PC-9 (cell line): ENCODE measurements around the gene TRIP12. TPM values are rescaled to one million over a fixed set of nuclear protein-coding genes. Genes with fewer than 3 reads are reported as not detected.

Source experiments
- BruUV-seq: library from RNA; stranded (reverse); fragments of 400-500 nt; replicated peaks from 2 replicates; lab custom pipeline; 2021; lab: Mats Ljungman, UMichigan
- CTCF ChIA-PET: fragments of 300-600 bp; sonication (Branson Sonifier 250); formaldehyde crosslinking; loops from one replicate; lab custom pipeline; 2022; ENCODE audit warnings: antibody characterized with exemption; lab: Charles Lee
- POLR2A ChIA-PET: fragments of 300-600 bp; sonication (Branson Sonifier 250); formaldehyde crosslinking; loops from one replicate; lab custom pipeline; 2022; ENCODE audit warnings: antibody characterized with exemption; ENCODE audit not compliant: unreplicated experiment; lab: Charles Lee
- DNase-seq, 2 experiments: peaks; one replicate each; pipeline versions ENCODE4 v3.0.0 to v3.0.0-alpha.2; 2015 to 2022; ENCODE audit warnings: mixed read lengths in 1 of 2
- H2AFZ ChIP-seq: fragments of 200-600 bp; sonication (generic); 2 replicates; pipeline ENCODE4 v1.8.1; 2017; ENCODE audit warnings: antibody characterized with exemption
- H3F3A ChIP-seq: fragments of 200-600 bp; sonication (generic); 2 replicates; pipeline ENCODE4 v1.8.1; 2017; ENCODE audit warnings: antibody characterized with exemption, mild to moderate bottlenecking, low read depth; ENCODE audit not compliant: insufficient read depth
- H3K27ac ChIP-seq: fragments of 200-600 bp; sonication (generic); 2 replicates; pipeline ENCODE4 v1.6.1; 2016; ENCODE audit warnings: mixed run types
- H3K27me3 ChIP-seq: fragments of 200-600 bp; sonication (generic); 2 replicates; pipeline ENCODE4 v1.6.1; 2016; ENCODE audit warnings: low read depth, mixed run types; ENCODE audit not compliant: insufficient read depth
- H3K36me3 ChIP-seq: fragments of 200-600 bp; sonication (generic); 2 replicates; pipeline ENCODE4 v1.6.1; 2016; ENCODE audit warnings: low read depth, mixed run types
- H3K4me1 ChIP-seq: fragments of 200-600 bp; sonication (generic); replicated peaks from 2 replicates; pipeline ENCODE4 v1.6.1; 2016; ENCODE audit warnings: mixed run types; ENCODE audit not compliant: insufficient read depth
- H3K4me2 ChIP-seq: fragments of 200-600 bp; sonication (generic); 2 replicates; pipeline ENCODE4 v1.6.1; 2017; ENCODE audit warnings: mixed run types
- H3K4me3 ChIP-seq: fragments of 200-600 bp; sonication (generic); 2 replicates; pipeline ENCODE4 v1.6.1; 2016; ENCODE audit warnings: mixed run types
- H3K79me2 ChIP-seq: fragments of 200-600 bp; sonication (generic); 2 replicates; pipeline ENCODE4 v1.6.1; 2017; ENCODE audit warnings: low read depth, mixed run types
- H3K9me2 ChIP-seq: fragments of 200-600 bp; sonication (generic); 2 replicates; pipeline ENCODE4 v1.8.1; 2017; ENCODE audit warnings: mild to moderate bottlenecking; ENCODE audit not compliant: insufficient read depth
- H3K9me3 ChIP-seq: fragments of 200-600 bp; sonication (generic); 2 replicates; pipeline ENCODE4 v1.8.1; 2016; ENCODE audit warnings: low read depth; ENCODE audit not compliant: insufficient read depth
- H4K20me1 ChIP-seq: fragments of 200-600 bp; sonication (generic); 2 replicates; pipeline ENCODE4 v1.8.1; 2017; ENCODE audit not compliant: insufficient read depth
- CTCF ChIP-seq: fragments of 200-600 bp; sonication (generic); conservative IDR thresholded peaks from 2 replicates; pipeline ENCODE4 v1.6.1; 2017; ENCODE audit warnings: mixed run types, antibody characterized with exemption, mild to moderate bottlenecking, moderate library complexity
- EZH2 ChIP-seq: fragments of 200-600 bp; sonication (generic); IDR thresholded peaks from 2 replicates; pipeline ENCODE4 v1.8.0; 2017; ENCODE audit warnings: antibody characterized with exemption, low read depth
- intact Hi-C: fragments of 100-400 bp; cut with micrococcal nuclease; formaldehyde crosslinking; loops from one replicate; pipeline ENCODE4 v1.10.0; 2022; ENCODE audit not compliant: unreplicated experiment
- total RNA-seq: library from RNA; stranded (reverse); gene quantifications from 2 replicates; pipeline ENCODE4 v1.2.3, GENCODE V29; 2021

TRIP12 gene
- total RNA-seq, 1 experiment from 2014 or later = 226 TPM

GRCh38 chr2:229873123-229873581 lies 48.7 kb downstream of the TRIP12 start:
- Histone ChIP-seq H2AFZ (no peak overlapping the region), H3K4me3 (no peak overlapping the region), H3K79me2 (peaks cover 72% of the 10 kb centered on the region), H3F3A (no peaks in the 10 kb centered on the region), H3K9me3 (no peaks in the 10 kb centered on the region), H3K27me3 (no peaks in the 10 kb centered on the region), H3K4me2 (no peak overlapping the region), H3K27ac (no peak overlapping the region), H3K9me2 (no peaks in the 10 kb centered on the region), H4K20me1 (peaks cover 39% of the 10 kb centered on the region), H3K4me1 (no peaks in the 10 kb centered on the region), H3K36me3 (peaks cover 25% of the 10 kb centered on the region)
- POLR2A ChIA-PET = no interaction called here
- intact Hi-C loops = no loop called here
- DNase-seq = no peak
- CTCF ChIA-PET = no interaction called here
- no TSS peak for BruUV-seq
- TF ChIP-seq CTCF (no peak), EZH2 (no peak)

- Histone ChIP-seq H3K36me3 (peaks cover 13% of the 10 kb centered on the region), H4K20me1 (peaks cover 34% of the 10 kb centered on the region), H3K27me3 (no peaks in the 10 kb centered on the region), H3K4me3 (no peak overlapping the region), H3K9me2 (no peaks in the 10 kb centered on the region), H3F3A (no peaks in the 10 kb centered on the region), H3K27ac (no peak overlapping the region), H2AFZ (no peak overlapping the region), H3K4me1 (no peaks in the 10 kb centered on the region), H3K79me2 (peaks cover 72% of the 10 kb centered on the region), H3K9me3 (no peaks in the 10 kb centered on the region), H3K4me2 (no peak overlapping the region)
- TF ChIP-seq CTCF = no peak
- POLR2A ChIA-PET = no interaction called here
- no TSS peak for BruUV-seq
- CTCF ChIA-PET = no interaction called here
- DNase-seq = no peak
- intact Hi-C loops = no loop called here
These were observed 50.7 kb downstream of the TRIP12 start for GRCh38 chr2:229870903-229871656.

GRCh38 chr2:229869226-229869625 lies 52.6 kb downstream of the TRIP12 start:
- Histone ChIP-seq H3K4me3 (no peak overlapping the region), H2AFZ (no peak overlapping the region), H3K9me2 (no peaks in the 10 kb centered on the region), H3K27me3 (no peaks in the 10 kb centered on the region), H3K79me2 (peaks cover 67% of the 10 kb centered on the region), H3K27ac (0 out of 2 replicates have a peak overlapping the region, but pooled peaks have one; percentile 1), H3K4me1 (no peaks in the 10 kb centered on the region), H3K9me3 (no peaks in the 10 kb centered on the region), H3K36me3 (peaks cover 13% of the 10 kb centered on the region), H3K4me2 (no peak overlapping the region), H4K20me1 (peaks cover 37% of the 10 kb centered on the region), H3F3A (no peaks in the 10 kb centered on the region)
- no TSS peak for BruUV-seq
- CTCF ChIA-PET = no interaction called here
- TF ChIP-seq CTCF = no peak
- no peak for TF ChIP-seq EZH2
- intact Hi-C loops = no loop called here
- DNase-seq = no peak
- POLR2A ChIA-PET = no interaction called here
